Measurements from ENCODE around the gene TRMO.
A peak's percentile ranks its signal among the peaks of the same experiment; 100 is the strongest.

Gene TRMO

DNA sequence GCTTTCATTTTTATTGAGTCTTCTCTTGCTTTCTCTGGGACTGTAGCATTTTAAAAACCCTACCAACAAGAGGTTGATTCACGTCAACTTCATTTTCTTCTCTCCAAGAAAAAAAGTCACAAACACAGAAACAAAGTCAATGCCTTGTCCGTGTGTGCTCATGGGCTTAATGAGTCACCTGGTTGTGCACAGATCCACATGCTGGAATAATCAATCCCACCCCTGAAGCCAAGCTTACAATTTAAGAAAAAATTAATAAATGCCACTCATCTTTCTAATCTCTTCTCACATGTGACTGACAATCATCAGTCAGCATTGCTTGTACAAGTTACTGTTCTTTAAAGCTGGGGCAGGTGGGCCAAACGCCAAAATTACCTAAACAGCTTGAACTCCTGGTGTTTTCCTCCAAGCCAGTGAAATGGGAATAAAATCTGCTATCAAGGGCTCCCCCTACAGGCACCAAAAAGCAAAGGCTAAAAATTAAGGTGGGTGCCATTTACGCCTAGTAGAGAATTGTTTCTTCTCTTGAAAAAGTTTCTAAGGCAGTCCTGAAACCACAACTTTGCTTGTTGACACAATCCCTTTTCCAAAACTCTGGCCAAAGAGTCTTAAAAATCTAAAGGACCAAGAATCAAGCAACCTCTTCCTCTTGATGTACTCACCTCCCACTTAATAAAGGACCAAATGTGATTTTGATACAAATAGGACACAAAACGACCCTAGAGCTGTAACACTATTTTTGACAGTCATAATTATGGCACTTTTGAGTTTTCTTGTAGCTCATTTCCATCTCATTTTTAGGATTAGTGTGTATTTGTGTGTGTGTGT is 21.3 kb downstream of the TRMO start:
- DNase-seq (ENCODE audit: extremely low spot score) = peak; percentile 64
- POLR2A ChIA-PET = interaction anchor here (1.5 kb wide), 1 partner anchor 21 kb away, joined by 5 read pairs; the partner anchor contains the start of gene TRMO
- TF ChIP-seq HDGF (IDR thresholded peaks at IDR 0.05; ENCODE audit: borderline replicate concordance) = no peak
- no peak for TF ChIP-seq FOXK2 (IDR thresholded peaks at IDR 0.05)
- no peak for TF ChIP-seq NFRKB (IDR thresholded peaks at IDR 0.05)
- no peak for TF ChIP-seq ELF4 (IDR thresholded peaks at IDR 0.05)
- no peak for TF ChIP-seq SUZ12 (IDR thresholded peaks at IDR 0.05)
- no peak for TF ChIP-seq FOXM1 (IDR thresholded peaks at IDR 0.05; ENCODE audit: borderline replicate concordance)
- no peak for TF ChIP-seq BHLHE40 (IDR thresholded peaks at IDR 0.05; ENCODE audit: borderline replicate concordance)
- CTCF ChIA-PET = interaction anchor here (0.6 to 3.5 kb wide), 9 partner anchors 10 to 1994 kb away, joined by 3 to 21 read pairs (median 5); no protein-coding TSS in a partner anchor

DNA sequence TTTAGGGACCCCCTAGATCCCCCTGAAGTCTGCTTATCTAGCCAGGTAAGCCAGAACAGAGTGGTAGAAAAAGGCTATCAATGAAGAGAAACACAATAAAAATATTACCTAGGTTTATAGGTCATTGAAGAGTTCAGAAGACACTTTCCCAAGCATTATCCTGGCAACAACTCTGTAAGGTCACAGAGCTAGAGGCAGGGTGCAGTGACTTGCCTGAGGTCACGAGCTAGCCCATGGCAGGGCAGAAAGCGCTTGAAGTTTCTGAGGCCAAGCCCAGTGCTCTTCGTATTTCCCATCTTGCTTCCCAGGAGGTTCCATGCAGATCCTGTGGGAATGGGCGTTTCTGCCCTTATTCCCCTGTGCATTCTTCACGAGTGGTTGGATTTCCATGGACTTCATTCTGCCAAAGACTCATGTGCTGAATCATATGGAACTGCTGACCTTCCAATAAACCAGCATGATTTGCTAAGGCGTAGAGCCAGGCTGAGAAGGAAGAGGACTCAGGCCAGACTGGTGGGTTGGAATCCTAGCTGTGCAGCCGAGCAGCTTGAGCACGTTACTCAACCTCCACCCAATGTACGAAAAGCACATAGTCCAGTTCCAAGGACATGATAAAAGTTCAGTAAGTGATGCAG is 22.1 kb downstream of the TRMO start:
- CTCF ChIA-PET = interaction anchor here (0.6 to 3.5 kb wide), 5 partner anchors 10 to 1993 kb away, joined by 5 to 21 read pairs (median 5); no protein-coding TSS in a partner anchor
- POLR2A ChIA-PET = interaction anchor here (1.5 kb wide), 1 partner anchor 22 kb away, joined by 5 read pairs; the partner anchor contains the start of gene TRMO

DNA sequence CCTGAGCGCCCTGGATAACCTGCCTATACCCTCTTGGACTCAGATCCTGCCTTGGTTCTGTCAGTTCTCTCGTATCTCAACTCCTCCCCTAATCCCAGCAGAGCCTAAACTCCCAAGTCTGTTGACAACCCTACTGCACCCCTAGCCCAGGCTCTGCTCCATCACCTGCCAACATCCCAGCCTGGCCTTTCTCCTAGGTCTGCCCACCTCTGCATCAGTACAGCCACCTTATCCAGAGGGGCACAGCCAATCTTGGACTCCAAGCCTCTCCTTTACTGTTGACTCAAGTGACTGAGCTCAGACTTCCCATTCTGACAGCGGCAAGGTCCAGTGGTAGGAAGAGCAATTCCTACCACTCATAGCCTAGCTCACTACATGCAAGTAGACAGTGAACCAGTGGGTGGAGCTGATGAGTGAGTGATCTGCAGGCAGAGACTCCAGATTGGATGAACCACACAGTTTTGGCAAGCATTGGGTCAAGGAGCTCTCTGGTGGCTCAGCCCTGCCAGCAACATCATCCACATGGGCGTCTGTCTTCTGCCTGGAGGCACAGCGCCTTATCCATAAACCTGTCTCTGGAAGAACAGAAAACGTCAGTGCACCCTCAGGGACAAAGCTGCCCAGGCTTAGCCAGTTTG is 26.5 kb downstream of the TRMO start:
- no peak for TF ChIP-seq SP1 (IDR thresholded peaks at IDR 0.05)
- TF ChIP-seq L3MBTL2 (conservative IDR thresholded peaks at IDR 0.05) = no peak
- ChIA-PET CTCF (interaction anchor here (0.5 kb wide), 1 partner anchor 212 kb away, joined by 3 read pairs; no protein-coding TSS in a partner anchor), POLR2A (interaction anchor here (0.7 kb wide), 1 partner anchor 26 kb away, joined by 4 read pairs; the partner anchor contains the start of gene TRMO)
- peak; percentile 27 for DNase-seq (ENCODE audit: extremely low spot score)

More for the DNA sequence above, 22.1 kb downstream of the TRMO start:
- DNase-seq (ENCODE audit: extremely low spot score) = no peak
- TF ChIP-seq, protein P1, sequence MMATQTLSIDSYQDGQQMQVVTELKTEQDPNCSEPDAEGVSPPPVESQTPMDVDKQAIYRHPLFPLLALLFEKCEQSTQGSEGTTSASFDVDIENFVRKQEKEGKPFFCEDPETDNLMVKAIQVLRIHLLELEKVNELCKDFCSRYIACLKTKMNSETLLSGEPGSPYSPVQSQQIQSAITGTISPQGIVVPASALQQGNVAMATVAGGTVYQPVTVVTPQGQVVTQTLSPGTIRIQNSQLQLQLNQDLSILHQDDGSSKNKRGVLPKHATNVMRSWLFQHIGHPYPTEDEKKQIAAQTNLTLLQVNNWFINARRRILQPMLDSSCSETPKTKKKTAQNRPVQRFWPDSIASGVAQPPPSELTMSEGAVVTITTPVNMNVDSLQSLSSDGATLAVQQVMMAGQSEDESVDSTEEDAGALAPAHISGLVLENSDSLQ (IDR thresholded peaks at IDR 0.05) = no peak
- TF ChIP-seq NFRKB (IDR thresholded peaks at IDR 0.05) = no peak
- no peak for TF ChIP-seq LEF1 (IDR thresholded peaks at IDR 0.05; ENCODE audit: borderline replicate concordance)
- TF ChIP-seq ARNT (IDR thresholded peaks at IDR 0.05) = no peak
- no peak for TF ChIP-seq CTBP1 (IDR thresholded peaks at IDR 0.05; ENCODE audit: borderline replicate concordance)
- TF ChIP-seq FOXK2 (IDR thresholded peaks at IDR 0.05) = no peak
- no peak for TF ChIP-seq FOXA1 (IDR thresholded peaks at IDR 0.05)
- TF ChIP-seq L3MBTL2 (conservative IDR thresholded peaks at IDR 0.05) = no peak
- TF ChIP-seq BHLHE40 (IDR thresholded peaks at IDR 0.05; ENCODE audit: borderline replicate concordance) = no peak
- TF ChIP-seq ZNF384 (IDR thresholded peaks at IDR 0.05) = no peak
- TF ChIP-seq TARDBP (IDR thresholded peaks at IDR 0.05) = no peak
- TF ChIP-seq SP1 (IDR thresholded peaks at IDR 0.05) = no peak
- TF ChIP-seq ELF4 (IDR thresholded peaks at IDR 0.05) = no peak
- TF ChIP-seq FOXM1 (IDR thresholded peaks at IDR 0.05; ENCODE audit: borderline replicate concordance) = no peak
- TF ChIP-seq HDGF (IDR thresholded peaks at IDR 0.05; ENCODE audit: borderline replicate concordance) = no peak
- no peak for TF ChIP-seq SUZ12 (IDR thresholded peaks at IDR 0.05)

DNA sequence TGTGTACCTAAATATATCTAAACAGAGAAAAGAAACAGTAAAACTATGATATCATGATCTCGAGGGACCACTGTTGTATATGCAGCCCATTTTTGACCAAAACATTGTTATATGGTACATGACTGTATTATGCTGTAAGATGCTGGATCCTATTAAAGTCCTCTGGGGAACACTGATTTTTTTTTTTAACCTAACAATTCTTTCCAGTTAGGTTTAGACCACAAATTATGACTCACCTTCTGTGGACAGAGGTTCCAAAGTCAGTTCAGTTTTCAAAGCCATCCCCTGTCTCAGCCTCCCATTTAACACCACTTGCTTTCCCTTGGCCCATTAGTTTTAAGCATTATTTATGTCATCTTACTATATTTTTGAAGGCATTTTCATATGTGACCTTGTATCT is 27.1 kb downstream of the TRMO start:
- ChIA-PET POLR2A (no interaction called here), CTCF (interaction anchor here (0.5 kb wide), 1 partner anchor 212 kb away, joined by 3 read pairs; no protein-coding TSS in a partner anchor)
- TF ChIP-seq ZNF384 (IDR thresholded peaks at IDR 0.05) (no peak), ARNT (IDR thresholded peaks at IDR 0.05) (no peak), CTBP1 (IDR thresholded peaks at IDR 0.05; ENCODE audit: borderline replicate concordance) (no peak), HDGF (IDR thresholded peaks at IDR 0.05; ENCODE audit: borderline replicate concordance) (no peak), LEF1 (IDR thresholded peaks at IDR 0.05; ENCODE audit: borderline replicate concordance) (no peak), FOXM1 (IDR thresholded peaks at IDR 0.05; ENCODE audit: borderline replicate concordance) (no peak), TARDBP (IDR thresholded peaks at IDR 0.05) (no peak), SUZ12 (IDR thresholded peaks at IDR 0.05) (no peak), ELF4 (IDR thresholded peaks at IDR 0.05) (no peak), SP1 (IDR thresholded peaks at IDR 0.05) (no peak), BHLHE40 (IDR thresholded peaks at IDR 0.05; ENCODE audit: borderline replicate concordance) (no peak), FOXA1 (IDR thresholded peaks at IDR 0.05) (no peak), NFRKB (IDR thresholded peaks at IDR 0.05) (no peak), FOXK2 (IDR thresholded peaks at IDR 0.05) (no peak), L3MBTL2 (conservative IDR thresholded peaks at IDR 0.05) (no peak)
- TF ChIP-seq, protein P1 (IDR thresholded peaks at IDR 0.05) = no peak
- DNase-seq (ENCODE audit: extremely low spot score) = no peak

DNA sequence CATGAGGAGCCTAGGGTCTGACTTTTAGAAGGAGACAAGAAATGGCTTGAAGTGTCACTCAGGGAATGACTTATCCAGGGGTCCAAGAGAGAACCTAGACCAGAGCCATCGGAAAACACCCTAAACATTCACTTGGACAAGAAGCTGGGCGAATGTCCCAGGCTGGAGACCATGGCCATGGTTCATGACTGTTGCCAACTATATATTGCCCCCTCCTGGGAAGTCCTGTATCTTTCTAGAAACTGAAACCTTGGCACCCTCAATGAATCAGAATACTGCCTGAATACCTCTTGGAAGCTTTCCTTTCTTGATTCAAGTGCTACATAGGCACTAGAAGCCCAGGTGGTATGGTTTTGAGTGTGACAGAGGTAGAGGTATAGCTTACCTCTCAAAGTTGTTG is 29.9 kb downstream of the TRMO start:
- ChIA-PET CTCF (no interaction called here), POLR2A (no interaction called here)
- TF ChIP-seq ARNT (IDR thresholded peaks at IDR 0.05) = no peak
- no peak for DNase-seq (ENCODE audit: extremely low spot score)

DNA sequence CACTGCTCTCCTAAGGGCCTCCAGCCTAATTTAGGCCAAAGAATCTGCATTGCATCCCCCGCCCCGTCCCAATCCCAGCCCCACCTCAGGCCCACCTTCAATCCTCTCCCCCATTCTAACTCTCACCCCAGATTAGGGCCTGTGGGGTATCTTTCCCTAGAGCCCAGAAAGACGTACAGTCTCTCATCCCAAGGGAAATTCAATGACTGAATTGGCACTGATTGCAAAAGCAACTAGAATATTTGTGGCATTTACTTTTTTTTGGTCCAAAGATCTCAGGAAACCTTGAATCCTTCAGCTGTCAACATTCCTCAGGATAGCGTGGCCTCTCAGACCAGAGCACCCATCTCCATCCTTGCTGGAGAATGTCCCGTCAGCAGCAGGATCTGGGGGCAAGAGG is 30.6 kb downstream of the TRMO start:
- DNase-seq (ENCODE audit: extremely low spot score) = no peak
- ChIA-PET CTCF (interaction anchor here (0.6 to 2.2 kb wide), 2 partner anchors 9 to 213 kb away, joined by 4 to 21 read pairs; no protein-coding TSS in a partner anchor), POLR2A (no interaction called here)
- TF ChIP-seq ARNT (IDR thresholded peaks at IDR 0.05) (no peak), CTBP1 (IDR thresholded peaks at IDR 0.05; ENCODE audit: borderline replicate concordance) (no peak), ZNF384 (IDR thresholded peaks at IDR 0.05) (no peak), LEF1 (IDR thresholded peaks at IDR 0.05; ENCODE audit: borderline replicate concordance) (no peak), FOXA1 (IDR thresholded peaks at IDR 0.05) (no peak), BHLHE40 (IDR thresholded peaks at IDR 0.05; ENCODE audit: borderline replicate concordance) (no peak), L3MBTL2 (conservative IDR thresholded peaks at IDR 0.05) (no peak), SUZ12 (IDR thresholded peaks at IDR 0.05) (no peak), NFRKB (IDR thresholded peaks at IDR 0.05) (no peak), SP1 (IDR thresholded peaks at IDR 0.05) (no peak), TARDBP (IDR thresholded peaks at IDR 0.05) (no peak)
- TF ChIP-seq, protein P1 (IDR thresholded peaks at IDR 0.05) = no peak

Measured in HEK293T (cell line).